HepG2 (cell line): ENCODE measurements around the gene DDR2. TPM values are rescaled to one million over a fixed set of nuclear protein-coding genes. Genes with fewer than 3 reads are reported as not detected.

Experiments used
- CBX1 ChIP-seq: IDR thresholded peaks from one replicate; pipeline ENCODE4 v1.6.1; 2016; ENCODE audit warnings: antibody characterized with exemption, low read depth
- DNMT3B ChIP-seq: conservative IDR thresholded peaks from 2 replicates; pipeline ENCODE4 v1.6.1; 2016; ENCODE audit warnings: missing biosample characterization, control low read depth
- FOSL2 ChIP-seq: sonication (generic); formaldehyde crosslinking; IDR thresholded peaks from 2 replicates; pipeline ENCODE4 v1.4.0; 2020; ENCODE audit warnings: missing genetic modification reagents
- KLF9 ChIP-seq: IDR thresholded peaks from 2 replicates; pipeline ENCODE4 v1.6.1; 2016; ENCODE audit warnings: low read depth
- NFE2L2 ChIP-seq: fragments of 150-350 bp; IDR thresholded peaks from 2 replicates; pipeline ENCODE4 v1.6.1; 2014; ENCODE audit warnings: low read length
- NPAS2 ChIP-seq: sonication (generic); formaldehyde crosslinking; IDR thresholded peaks from 2 replicates; pipeline ENCODE4 v1.8.0; 2022; ENCODE audit warnings: mild to moderate bottlenecking, missing genetic modification reagents, borderline replicate concordance
- NR1H2 ChIP-seq: sonication (generic); formaldehyde crosslinking; IDR thresholded peaks from 2 replicates; pipeline ENCODE4 v1.8.1; 2022; ENCODE audit warnings: low read depth, missing genetic modification reagents, borderline replicate concordance
- PHF20 ChIP-seq: sonication (generic); formaldehyde crosslinking; IDR thresholded peaks from 2 replicates; pipeline ENCODE4 v1.5.0; 2020; ENCODE audit warnings: mild to moderate bottlenecking, missing genetic modification reagents
- PRDM10 ChIP-seq: sonication (generic); formaldehyde crosslinking; IDR thresholded peaks from 2 replicates; pipeline ENCODE4 v1.4.0; 2020; ENCODE audit warnings: low read depth, missing genetic modification reagents
- RNF2 ChIP-seq: fragments of 450-650 bp; conservative IDR thresholded peaks from 2 replicates; pipeline ENCODE4 v1.6.1; 2016; ENCODE audit warnings: low read depth
- STAG1 ChIP-seq: sonication (generic); formaldehyde crosslinking; IDR thresholded peaks from 2 replicates; pipeline ENCODE4 v1.4.0; 2020; ENCODE audit warnings: missing genetic modification reagents
- TIGD3 ChIP-seq: sonication (generic); formaldehyde crosslinking; IDR thresholded peaks from 2 replicates; pipeline ENCODE4 v1.5.1; 2020; ENCODE audit warnings: mild to moderate bottlenecking, missing genetic modification reagents, borderline replicate concordance
- ZBTB7B ChIP-seq: sonication (generic); formaldehyde crosslinking; IDR thresholded peaks from 2 replicates; pipeline ENCODE4 v1.4.0; 2020; ENCODE audit warnings: missing genetic modification reagents
- ZFP37 ChIP-seq: sonication (generic); formaldehyde crosslinking; IDR thresholded peaks from 2 replicates; pipeline ENCODE4 v1.4.0; 2020; ENCODE audit warnings: missing genetic modification reagents, borderline replicate concordance
- ZGPAT ChIP-seq: IDR thresholded peaks from 2 replicates; pipeline ENCODE4 v1.6.1; 2016; ENCODE audit warnings: mild to moderate bottlenecking
- ZNF224 ChIP-seq: sonication (generic); formaldehyde crosslinking; IDR thresholded peaks from 2 replicates; pipeline ENCODE4 v1.5.0; 2020; ENCODE audit warnings: mild to moderate bottlenecking, missing genetic modification reagents
- ZNF343 ChIP-seq: sonication (generic); formaldehyde crosslinking; IDR thresholded peaks from 2 replicates; pipeline ENCODE4 v1.4.0; 2020; ENCODE audit warnings: mild to moderate bottlenecking, missing genetic modification reagents
- ZNF646 ChIP-seq: sonication (generic); formaldehyde crosslinking; IDR thresholded peaks from 2 replicates; pipeline ENCODE4 v1.9.0; 2021; ENCODE audit warnings: mild to moderate bottlenecking, missing genetic modification reagents
- polyA plus RNA-seq, 8 experiments: library from polyadenylated mRNA; depleted of rRNA in 3 of 8; stranded (reverse) in 7 of 8; unstranded in 1 of 8; fragments of >200 nt; fragmentation: Illumina TruSeq in 4 of 8; extraction: Trizol in 4 of 8; gene quantifications; 2 replicates each; pipeline versions ENCODE4 v1.2.1 to v1.2.3, GENCODE V29; 2011 to 2016; ENCODE audit warnings: low read depth in 4 of 8, missing spikeins in 1 of 8, mixed read lengths in 1 of 8; ENCODE audit not compliant: insufficient read depth in 1 of 8
- total RNA-seq, 5 experiments: library from RNA; depleted of rRNA; stranded (reverse); fragments of >200 nt; fragmentation: Illumina TruSeq; extraction: Trizol; gene quantifications; 2 replicates each; pipeline ENCODE4 v1.2.3, GENCODE V29; 2016; ENCODE audit warnings: low read depth in 1 of 5

Gene DDR2
- total and polyA plus RNA-seq, 2 of the 13 experiments (the other 11 are each of a cell fraction or from before 2014, with no cell fraction given): 0.36 to 0.38 TPM

- 0 out of 2 replicates have a peak, but pooled peaks have one; percentile 35 for TF ChIP-seq PRDM10 (CRISPR knock-in tag)
- no peak for TF ChIP-seq NFE2L2
- TF ChIP-seq FOSL2 (CRISPR knock-in tag): 0 out of 2 replicates have a peak, but pooled peaks have one; percentile 16
- TF ChIP-seq PHF20 (CRISPR knock-in tag): no peak
- no peak for TF ChIP-seq ZFP37 (CRISPR knock-in tag)
- TF ChIP-seq ZBTB7B (CRISPR knock-in tag): no peak
- no peak for TF ChIP-seq RNF2
- TF ChIP-seq STAG1 (CRISPR knock-in tag): peak; percentile 70
- TF ChIP-seq NPAS2 (CRISPR knock-in tag): no peak
- no peak for TF ChIP-seq ZNF343 (CRISPR knock-in tag)
- no peak for TF ChIP-seq TIGD3
- no peak for TF ChIP-seq KLF9 (CRISPR knock-in tag)
- no peak for TF ChIP-seq CBX1
- TF ChIP-seq ZNF224 (CRISPR knock-in tag): no peak
- peak; percentile 62; the same call in 1 of the 2 replicates for TF ChIP-seq ZGPAT (CRISPR knock-in tag)
- TF ChIP-seq NR1H2 (CRISPR knock-in tag): no peak
- TF ChIP-seq DNMT3B (CRISPR knock-in tag): no peak
- TF ChIP-seq ZNF646: no peak
These were observed 120.9 kb downstream of the DDR2 start (continued) for GRCh38 chr1:162753001-162753658.
